KMS-11 (cell line): ENCODE measurements around the gene AAK1.

Experiments
- H2AFZ ChIP-seq: fragments of 200-600 bp; sonication (generic); 2 replicates; pipeline ENCODE4 v1.6.1; 2016; ENCODE audit warnings: antibody characterized with exemption, mixed run types, low read depth
- H3K27ac ChIP-seq: fragments of 200-600 bp; sonication (generic); 2 replicates; pipeline ENCODE4 v1.6.1; 2016; ENCODE audit warnings: mild to moderate bottlenecking, mixed run types
- H3K27me3 ChIP-seq: fragments of 200-600 bp; sonication (generic); 2 replicates; pipeline ENCODE4 v1.6.1; 2017; ENCODE audit warnings: mild to moderate bottlenecking, low read depth, mixed run types, moderate library complexity; ENCODE audit not compliant: insufficient read depth
- H3K36me3 ChIP-seq: fragments of 200-600 bp; sonication (generic); 2 replicates; pipeline ENCODE4 v1.6.1; 2017; ENCODE audit warnings: mild to moderate bottlenecking, mixed run types; ENCODE audit not compliant: insufficient read depth
- H3K4me1 ChIP-seq: fragments of 200-600 bp; sonication (generic); 2 replicates; pipeline ENCODE4 v1.6.1; 2016; ENCODE audit warnings: mild to moderate bottlenecking, low read depth, mixed run types; ENCODE audit not compliant: poor library complexity, severe bottlenecking
- H3K4me2 ChIP-seq: fragments of 200-600 bp; sonication (generic); 2 replicates; pipeline ENCODE4 v1.7.0; 2016; ENCODE audit warnings: mild to moderate bottlenecking, mixed run types
- H3K4me3 ChIP-seq: fragments of 200-600 bp; sonication (generic); IDR thresholded peaks from 2 replicates; pipeline ENCODE4 v1.6.1; 2017; ENCODE audit warnings: low read depth, low read length, mixed read lengths; ENCODE audit not compliant: insufficient read depth
- H3K79me2 ChIP-seq: fragments of 200-600 bp; sonication (generic); 2 replicates; pipeline ENCODE4 v1.6.1; 2016; ENCODE audit warnings: low read depth, mixed run types; ENCODE audit not compliant: insufficient read depth
- H3K9ac ChIP-seq: fragments of 200-600 bp; sonication (generic); 2 replicates; pipeline ENCODE4 v1.6.1; 2016; ENCODE audit warnings: mild to moderate bottlenecking, mixed run types
- H4K20me1 ChIP-seq: fragments of 200-600 bp; sonication (generic); 2 replicates; pipeline ENCODE4 v1.6.1; 2016; ENCODE audit warnings: mild to moderate bottlenecking, mixed run types; ENCODE audit not compliant: insufficient read depth
- TF ChIP-seq, protein P1 (sequence below): fragments of 200-600 bp; sonication (generic); conservative IDR thresholded peaks from 2 replicates; pipeline ENCODE4 v1.6.1; 2017; ENCODE audit warnings: low read depth, mild to moderate bottlenecking, antibody characterized with exemption, low read length, moderate library complexity, mixed read lengths

AAK1 gene

GRCh38 chr2:69538249-69538648, 105.3 kb downstream of the AAK1 start:
- Histone ChIP-seq H3K9ac (no peak overlapping the region), H3K27ac (no peak overlapping the region), H3K27me3 (no peaks in the 10 kb centered on the region), H3K4me3 (no peak overlapping the region), H3K36me3 (no peaks in the 10 kb centered on the region), H3K79me2 (no peaks in the 10 kb centered on the region), H2AFZ (no peak overlapping the region), H3K4me1 (peaks cover 10% of the 10 kb centered on the region), H4K20me1 (no peaks in the 10 kb centered on the region), H3K4me2 (no peak overlapping the region)
- TF ChIP-seq, protein P1, sequence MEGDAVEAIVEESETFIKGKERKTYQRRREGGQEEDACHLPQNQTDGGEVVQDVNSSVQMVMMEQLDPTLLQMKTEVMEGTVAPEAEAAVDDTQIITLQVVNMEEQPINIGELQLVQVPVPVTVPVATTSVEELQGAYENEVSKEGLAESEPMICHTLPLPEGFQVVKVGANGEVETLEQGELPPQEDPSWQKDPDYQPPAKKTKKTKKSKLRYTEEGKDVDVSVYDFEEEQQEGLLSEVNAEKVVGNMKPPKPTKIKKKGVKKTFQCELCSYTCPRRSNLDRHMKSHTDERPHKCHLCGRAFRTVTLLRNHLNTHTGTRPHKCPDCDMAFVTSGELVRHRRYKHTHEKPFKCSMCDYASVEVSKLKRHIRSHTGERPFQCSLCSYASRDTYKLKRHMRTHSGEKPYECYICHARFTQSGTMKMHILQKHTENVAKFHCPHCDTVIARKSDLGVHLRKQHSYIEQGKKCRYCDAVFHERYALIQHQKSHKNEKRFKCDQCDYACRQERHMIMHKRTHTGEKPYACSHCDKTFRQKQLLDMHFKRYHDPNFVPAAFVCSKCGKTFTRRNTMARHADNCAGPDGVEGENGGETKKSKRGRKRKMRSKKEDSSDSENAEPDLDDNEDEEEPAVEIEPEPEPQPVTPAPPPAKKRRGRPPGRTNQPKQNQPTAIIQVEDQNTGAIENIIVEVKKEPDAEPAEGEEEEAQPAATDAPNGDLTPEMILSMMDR: no peak

DNA sequence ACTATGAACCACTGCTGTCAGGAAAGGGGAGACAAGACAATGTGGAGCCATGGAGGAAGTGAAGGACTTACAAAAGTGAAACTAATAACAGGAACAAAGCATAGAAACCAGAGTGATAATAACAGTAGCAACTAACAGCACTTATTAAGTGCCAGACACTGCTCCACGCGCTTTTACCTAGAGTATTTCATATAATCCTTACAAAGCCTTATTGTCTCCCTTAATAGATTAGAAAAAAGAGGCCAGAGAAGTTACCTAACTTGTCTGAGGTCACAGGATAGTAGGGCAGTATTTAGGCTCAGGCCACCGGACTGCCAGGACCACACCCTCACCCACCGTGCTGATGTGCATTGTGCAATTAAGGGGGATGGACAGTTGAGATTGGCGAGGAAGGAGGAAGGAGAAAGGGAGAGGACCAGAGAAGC, 107.7 kb downstream of the AAK1 start:
- no peaks in the 10 kb centered on the region for H3K27me3 ChIP-seq
- H3K79me2 ChIP-seq: no peaks in the 10 kb centered on the region
- no peak overlapping the region for H3K9ac ChIP-seq
- no peak overlapping the region for H3K4me2 ChIP-seq
- no peak overlapping the region for H3K27ac ChIP-seq
- H3K36me3 ChIP-seq: no peaks in the 10 kb centered on the region
- H2AFZ ChIP-seq: no peak overlapping the region
- H4K20me1 ChIP-seq: no peaks in the 10 kb centered on the region
- H3K4me3 ChIP-seq: no peak overlapping the region
- peaks cover 10% of the 10 kb centered on the region for H3K4me1 ChIP-seq
- TF ChIP-seq, protein P1: no peak

DNA sequence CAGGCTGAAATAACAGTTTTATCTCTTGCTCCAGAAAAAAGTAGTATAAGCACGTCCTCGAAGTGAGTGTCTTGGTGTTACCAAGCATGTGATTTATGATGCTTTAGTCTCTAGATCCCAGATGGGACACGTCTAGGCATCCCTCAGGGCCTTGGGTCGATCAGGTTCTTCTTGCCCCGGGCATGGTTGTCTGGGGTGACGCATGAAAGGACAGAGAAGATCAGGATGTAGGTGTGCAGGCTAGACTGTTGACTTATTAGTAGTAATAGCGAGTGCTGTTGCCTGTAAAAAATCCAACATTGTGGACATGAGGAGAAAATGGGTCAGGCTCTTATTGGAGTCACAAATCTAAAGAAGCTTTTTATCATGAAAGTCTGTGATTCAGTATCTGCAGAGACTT, 112.4 kb downstream of the AAK1 start:
- no peaks in the 10 kb centered on the region for H3K27me3 ChIP-seq
- H3K36me3 ChIP-seq: no peaks in the 10 kb centered on the region

GRCh38 chr2:69529480-69529879, 114.1 kb downstream of the AAK1 start:
- Histone ChIP-seq H4K20me1 (no peaks in the 10 kb centered on the region), H3K36me3 (no peaks in the 10 kb centered on the region), H3K4me3 (no peak overlapping the region), H2AFZ (no peak overlapping the region), H3K9ac (no peak overlapping the region), H3K4me1 (no peaks in the 10 kb centered on the region), H3K4me2 (no peak overlapping the region), H3K27ac (no peak overlapping the region), H3K79me2 (no peaks in the 10 kb centered on the region), H3K27me3 (no peaks in the 10 kb centered on the region)
- TF ChIP-seq, protein P1: no peak

More for the DNA sequence above, 112.4 kb downstream of the AAK1 start:
- no peak overlapping the region for H2AFZ ChIP-seq
- no peak overlapping the region for H3K27ac ChIP-seq
- peaks cover 4% of the 10 kb centered on the region for H3K4me1 ChIP-seq
- no peak overlapping the region for H3K4me3 ChIP-seq
- TF ChIP-seq, protein P1: no peak
- H3K9ac ChIP-seq: no peak overlapping the region
- H3K79me2 ChIP-seq: no peaks in the 10 kb centered on the region
- H3K4me2 ChIP-seq: no peak overlapping the region
- H4K20me1 ChIP-seq: no peaks in the 10 kb centered on the region
